Measurements from ENCODE around the gene TRMT61B. TPM values are rescaled to one million over a fixed set of nuclear protein-coding genes. Genes with fewer than 3 reads are reported as not detected.

The TRMT61B gene
- total RNA-seq, 2 experiments from 2014 or later = 18.9 to 20.6 TPM

DNA sequence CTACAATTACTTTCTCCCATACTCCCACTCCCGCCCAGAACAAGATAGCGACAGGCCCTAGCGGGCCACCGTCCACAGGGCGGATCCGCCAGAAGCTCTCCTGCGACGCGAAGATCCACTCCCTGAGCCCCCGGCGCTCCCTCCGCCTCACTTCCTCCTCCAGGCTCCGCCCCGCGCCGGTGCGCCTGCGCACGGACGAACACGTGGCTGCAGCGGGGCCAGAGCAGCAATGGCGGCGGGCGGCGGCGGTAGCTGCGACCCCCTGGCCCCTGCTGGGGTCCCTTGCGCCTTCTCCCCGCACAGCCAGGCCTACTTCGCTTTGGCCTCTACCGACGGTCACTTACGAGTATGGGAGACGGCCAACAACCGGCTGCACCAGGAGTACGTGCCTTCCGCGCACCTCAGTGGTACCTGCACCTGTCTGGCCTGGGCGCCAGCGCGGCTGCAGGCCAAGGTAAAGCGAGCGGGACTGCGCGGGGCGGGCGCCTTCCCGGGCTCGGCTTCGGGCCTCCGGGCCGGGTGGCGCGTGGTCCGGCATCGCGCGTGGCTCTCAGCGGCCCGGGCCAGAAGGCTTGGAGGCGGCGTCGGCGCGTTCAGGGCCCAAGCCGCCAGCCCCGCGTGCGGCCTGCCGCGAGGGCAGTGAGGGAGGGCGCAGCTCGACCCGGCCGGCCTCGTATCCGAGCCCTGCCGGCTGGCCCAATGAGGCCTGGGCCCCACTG lies 24.5 kb upstream of the TRMT61B start, which contains the start of gene WDR43:
Gene WDR43, plus strand, starts transcription at position 198 of the 719 bp plus-strand sequence. Its CDS starts 32 bp downstream, at position 230.
- H3K27ac Mint-ChIP-seq = peak within 1 kb of the TSS; percentile 97
- peak within 1 kb of the TSS; percentile 98 for H3K4me3 Mint-ChIP-seq
- peak; percentile 99 for DNase-seq
- peaks cover 28% of the 10 kb centered on the region for H3K4me1 Mint-ChIP-seq
- peaks cover 30% of the 10 kb centered on the region for H3K36me3 Mint-ChIP-seq
- no peaks in the 10 kb centered on the region for H3K27me3 Mint-ChIP-seq
- no peaks in the 10 kb centered on the region for H3K9me3 Mint-ChIP-seq

DNA sequence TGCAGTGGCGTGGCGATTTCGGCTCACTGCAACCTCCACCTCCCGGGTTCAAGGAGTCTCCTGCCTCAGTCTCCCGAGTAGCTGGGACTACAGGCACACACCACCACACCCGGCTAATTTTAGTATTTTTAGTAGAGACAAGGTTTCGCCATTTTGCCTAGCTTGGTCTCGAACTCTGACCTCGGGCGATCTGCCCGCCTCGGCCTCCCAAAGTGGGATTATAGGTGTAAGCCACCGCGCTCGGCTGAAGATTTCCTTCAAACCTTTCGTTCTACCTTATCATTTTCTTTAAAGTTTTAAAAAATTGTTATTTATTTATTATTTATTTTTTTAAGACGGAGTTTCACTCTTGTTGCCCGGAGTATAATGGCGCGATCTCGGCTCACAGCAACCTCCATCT lies 23.4 kb upstream of the TRMT61B start:
- Mint-ChIP-seq H3K27ac (no peak overlapping the region), H3K4me1 (peaks cover 19% of the 10 kb centered on the region), H3K9me3 (no peaks in the 10 kb centered on the region), H3K4me3 (peak overlapping the region; percentile 19), H3K27me3 (no peaks in the 10 kb centered on the region), H3K36me3 (peaks cover 27% of the 10 kb centered on the region)
- DNase-seq = no peak

DNA sequence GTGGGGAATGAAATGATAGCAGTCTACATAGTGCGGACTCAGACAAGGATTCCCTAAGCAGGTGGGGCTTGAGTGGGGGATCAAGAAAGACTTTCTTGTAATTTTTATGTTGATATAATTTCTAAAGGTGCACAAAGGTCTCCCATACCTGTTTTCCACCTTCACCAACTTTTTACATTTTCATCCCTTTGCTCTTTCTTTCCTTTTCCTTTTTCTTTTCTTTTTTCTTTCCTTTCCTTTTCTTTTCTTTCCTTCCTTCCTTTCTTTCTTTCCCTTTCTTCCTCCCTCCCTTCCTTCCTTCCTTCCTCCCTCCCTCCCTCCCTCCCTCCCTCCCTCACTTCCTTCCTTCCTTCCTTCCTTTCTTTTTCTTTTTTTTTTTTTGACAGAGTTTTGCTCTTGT lies 10.1 kb upstream of the TRMT61B start:
- H3K36me3 Mint-ChIP-seq = no peaks in the 10 kb centered on the region
- H3K9me3 Mint-ChIP-seq = no peaks in the 10 kb centered on the region
- no peak overlapping the region for H3K4me3 Mint-ChIP-seq
- DNase-seq = no peak
- H3K27me3 Mint-ChIP-seq = peaks cover 28% of the 10 kb centered on the region
- no peak overlapping the region for H3K27ac Mint-ChIP-seq
- H3K4me1 Mint-ChIP-seq = no peaks in the 10 kb centered on the region

DNA sequence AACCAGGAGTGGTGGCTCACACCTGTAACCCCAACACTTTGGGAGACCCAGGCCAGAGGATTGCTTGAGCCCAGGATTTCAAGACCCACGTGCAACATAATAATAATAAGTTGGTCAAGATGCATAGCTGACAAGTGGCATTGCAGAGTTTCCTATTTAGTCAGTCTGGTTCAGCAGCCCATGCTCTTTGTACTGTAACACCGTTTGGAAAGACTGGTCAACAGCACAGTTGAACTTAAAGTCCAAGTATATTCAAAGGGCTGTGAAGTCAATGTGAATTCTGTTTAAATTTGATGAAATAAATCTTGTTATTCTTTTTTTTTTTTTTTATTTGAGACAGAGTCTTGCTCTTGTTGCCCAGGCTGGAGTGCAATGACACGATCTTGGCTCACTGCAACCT lies 1.5 kb upstream of the TRMT61B start:
- DNase-seq = no peak
- peaks cover 13% of the 10 kb centered on the region for H3K36me3 Mint-ChIP-seq
- peaks cover 17% of the 10 kb centered on the region for H3K27me3 Mint-ChIP-seq
- peaks cover 21% of the 10 kb centered on the region for H3K4me1 Mint-ChIP-seq
- no peaks in the 10 kb centered on the region for H3K9me3 Mint-ChIP-seq
- H3K4me3 Mint-ChIP-seq = no peak overlapping the region
- H3K27ac Mint-ChIP-seq = no peak overlapping the region

DNA sequence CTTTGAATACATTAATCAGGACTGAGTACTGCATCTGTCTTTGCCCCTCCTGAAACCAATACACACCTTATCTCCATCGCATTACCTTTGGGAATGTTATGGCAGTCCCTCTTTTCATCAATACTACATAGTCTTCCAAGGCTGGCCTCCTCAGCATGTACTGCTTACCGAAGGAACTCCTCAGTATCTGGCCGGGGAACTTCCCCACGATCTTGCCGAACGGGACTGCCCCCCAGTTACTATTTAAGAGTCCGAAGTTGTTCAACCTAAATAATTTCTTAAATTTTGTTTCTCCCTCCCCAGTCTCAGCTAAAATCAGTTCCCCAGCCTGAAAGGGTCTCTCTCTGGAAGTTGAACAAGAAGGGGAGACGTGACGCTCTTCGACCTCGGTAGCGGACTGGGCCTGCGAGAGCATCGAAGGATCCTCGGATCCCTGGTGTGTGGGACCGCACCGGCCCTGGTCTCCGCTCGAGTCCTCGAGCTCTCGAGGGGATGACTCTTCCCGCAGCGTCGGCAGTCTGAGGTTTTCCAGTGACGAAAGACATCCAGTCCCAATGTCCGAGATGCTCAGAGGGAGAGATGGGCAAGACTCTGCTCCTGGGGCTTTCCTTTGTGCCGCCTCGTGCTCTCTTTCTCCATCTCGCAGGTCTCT lies 489 bp downstream of the TRMT61B start:
- peaks cover 15% of the 10 kb centered on the region for H3K36me3 Mint-ChIP-seq
- DNase-seq = no peak
- peaks cover 2% of the 10 kb centered on the region for H3K27me3 Mint-ChIP-seq
- peak overlapping the region; percentile 97 for H3K27ac Mint-ChIP-seq
- peak overlapping the region; percentile 95 for H3K4me3 Mint-ChIP-seq
- peaks cover 32% of the 10 kb centered on the region for H3K4me1 Mint-ChIP-seq
- no peaks in the 10 kb centered on the region for H3K9me3 Mint-ChIP-seq

DNA sequence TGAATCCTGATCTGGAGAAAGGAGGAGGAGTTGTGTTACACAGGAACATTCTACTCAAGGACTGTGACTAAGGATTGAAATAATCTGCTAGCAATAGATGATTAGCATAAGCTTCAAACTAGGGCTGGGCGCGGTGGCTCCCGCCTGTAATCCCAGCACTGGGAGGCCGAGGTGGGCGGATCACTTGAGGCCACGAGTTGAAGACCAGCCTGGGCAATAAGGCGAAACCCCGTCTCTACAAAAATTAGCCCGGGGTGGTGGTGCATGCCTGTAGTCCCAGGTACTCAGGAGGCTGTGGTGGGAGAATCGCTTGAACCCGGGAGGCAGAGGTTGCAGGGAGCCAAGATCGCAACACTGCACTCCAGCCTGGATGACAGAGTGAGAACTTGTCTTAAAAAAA lies 1.5 kb downstream of the TRMT61B start:
- DNase-seq = no peak
- Mint-ChIP-seq H3K4me1 (peaks cover 39% of the 10 kb centered on the region), H3K27ac (no peak overlapping the region), H3K9me3 (no peaks in the 10 kb centered on the region), H3K27me3 (no peaks in the 10 kb centered on the region), H3K36me3 (peaks cover 15% of the 10 kb centered on the region), H3K4me3 (peak overlapping the region; percentile 71)

DNA sequence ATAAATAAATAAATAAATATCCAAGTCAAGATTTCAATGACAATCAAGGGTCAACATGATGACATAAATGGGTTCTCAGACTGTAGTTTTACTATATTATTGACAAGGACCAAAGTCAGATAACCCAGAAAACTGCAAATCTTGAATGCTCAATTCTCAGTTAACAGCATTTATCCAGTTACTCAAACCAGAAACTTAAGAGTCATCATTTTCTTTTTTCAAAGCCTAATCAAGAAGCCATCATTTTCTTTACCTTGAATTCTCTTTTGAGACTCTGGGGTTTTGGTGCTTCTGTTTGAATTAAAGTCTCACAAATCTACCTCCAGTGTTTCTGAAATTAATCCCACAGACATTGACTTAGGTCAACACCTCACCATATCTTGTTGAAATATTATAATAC lies 14.1 kb downstream of the TRMT61B start:
- H3K36me3 Mint-ChIP-seq = peaks cover 20% of the 10 kb centered on the region
- no peak overlapping the region for H3K27ac Mint-ChIP-seq
- no peaks in the 10 kb centered on the region for H3K4me1 Mint-ChIP-seq
- no peak for DNase-seq
- no peaks in the 10 kb centered on the region for H3K27me3 Mint-ChIP-seq
- H3K9me3 Mint-ChIP-seq = no peaks in the 10 kb centered on the region
- H3K4me3 Mint-ChIP-seq = no peak overlapping the region

DNA sequence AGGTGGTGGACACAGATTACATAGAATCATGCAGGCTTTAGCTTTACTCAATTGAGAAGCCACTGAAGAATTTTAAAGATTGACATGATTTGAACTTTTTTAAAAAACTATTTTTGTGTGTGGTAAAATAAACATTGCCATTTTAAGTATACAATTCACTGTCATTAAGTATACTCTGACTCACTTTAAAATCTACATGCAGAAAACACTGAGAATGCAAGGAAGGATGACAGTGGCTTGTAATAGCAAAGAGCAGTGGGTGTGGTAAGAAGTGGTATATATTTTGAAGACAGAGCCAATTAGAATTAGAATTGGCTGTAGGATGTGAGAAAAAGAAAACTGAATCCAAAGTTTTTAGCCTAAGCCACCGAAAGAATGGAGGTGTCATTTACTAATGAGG lies 14.9 kb downstream of the TRMT61B start:
- Mint-ChIP-seq H3K4me3 (no peak overlapping the region), H3K27ac (no peak overlapping the region)

DNA sequence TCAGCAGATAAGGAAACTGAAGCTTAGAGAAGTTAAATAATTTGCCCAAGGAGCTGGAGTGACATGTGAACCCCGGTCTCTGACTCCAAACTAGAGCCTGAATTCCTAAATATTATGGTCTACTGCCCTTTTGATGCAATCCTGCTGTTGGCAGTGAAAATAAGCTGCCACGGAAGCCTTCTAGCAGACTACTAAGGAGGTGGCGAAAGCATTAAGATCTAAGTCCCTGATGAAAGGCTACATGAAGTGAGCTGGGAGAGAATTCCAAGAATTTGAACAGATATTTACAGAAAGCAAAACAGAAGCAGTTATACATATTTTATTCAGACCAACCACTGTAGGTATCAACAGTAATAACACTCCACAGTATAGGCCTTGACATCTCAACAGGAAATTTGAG lies 28.1 kb downstream of the TRMT61B start:
- Mint-ChIP-seq H3K27me3 (no peaks in the 10 kb centered on the region), H3K4me3 (no peak overlapping the region), H3K36me3 (peaks cover 4% of the 10 kb centered on the region), H3K4me1 (no peaks in the 10 kb centered on the region), H3K9me3 (no peaks in the 10 kb centered on the region), H3K27ac (no peak overlapping the region)
- no peak for DNase-seq

More for the DNA sequence above, 14.9 kb downstream of the TRMT61B start:
- Mint-ChIP-seq H3K27me3 (no peaks in the 10 kb centered on the region), H3K4me1 (no peaks in the 10 kb centered on the region), H3K9me3 (no peaks in the 10 kb centered on the region), H3K36me3 (peaks cover 13% of the 10 kb centered on the region)
- DNase-seq = no peak

DNA sequence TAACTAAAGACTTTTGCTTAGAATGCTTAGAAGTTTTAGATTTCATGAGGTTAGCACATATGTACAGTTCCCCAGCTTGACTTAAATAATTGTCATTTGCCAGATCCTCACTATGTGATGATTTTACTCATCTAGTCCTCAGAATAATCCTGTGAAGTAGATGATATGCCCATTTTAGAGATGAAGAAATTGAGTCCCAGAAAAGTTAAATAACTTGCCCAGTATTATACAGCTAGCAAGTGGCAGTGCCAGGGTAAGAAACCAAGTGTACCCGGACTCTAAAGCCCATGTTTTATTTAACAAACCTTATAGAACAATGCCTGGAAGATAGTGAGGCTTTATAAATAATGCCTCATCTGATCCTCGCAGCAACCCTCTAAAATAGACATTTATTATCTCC lies 31.1 kb downstream of the TRMT61B start:
- Mint-ChIP-seq H3K4me1 (no peaks in the 10 kb centered on the region), H3K36me3 (no peaks in the 10 kb centered on the region), H3K4me3 (no peak overlapping the region), H3K27ac (no peak overlapping the region), H3K27me3 (no peaks in the 10 kb centered on the region), H3K9me3 (no peaks in the 10 kb centered on the region)
- no peak for DNase-seq

DNA sequence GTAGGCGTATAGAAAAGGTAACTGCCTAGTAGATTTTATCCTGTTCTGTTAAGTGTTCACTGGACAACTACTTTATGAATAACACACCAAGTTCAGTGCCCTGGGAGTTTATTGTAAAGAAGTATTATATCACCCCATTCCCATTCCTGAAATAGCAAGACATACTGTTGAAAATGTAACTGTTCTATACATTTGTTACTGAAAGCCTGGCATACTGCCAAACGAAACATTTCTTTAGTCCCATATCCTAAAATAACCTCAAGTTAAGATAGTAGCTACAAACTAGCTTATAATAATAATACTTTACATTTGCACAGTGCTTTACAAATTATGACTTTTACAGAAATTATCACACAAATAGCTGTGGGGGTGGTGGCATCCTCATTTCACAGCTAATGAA lies 34.3 kb downstream of the TRMT61B start:
- H3K36me3 Mint-ChIP-seq = no peaks in the 10 kb centered on the region
- H3K4me1 Mint-ChIP-seq = no peaks in the 10 kb centered on the region
- no peaks in the 10 kb centered on the region for H3K9me3 Mint-ChIP-seq
- H3K4me3 Mint-ChIP-seq = no peak overlapping the region
- DNase-seq = no peak
- no peak overlapping the region for H3K27ac Mint-ChIP-seq
- H3K27me3 Mint-ChIP-seq = no peaks in the 10 kb centered on the region

DNA sequence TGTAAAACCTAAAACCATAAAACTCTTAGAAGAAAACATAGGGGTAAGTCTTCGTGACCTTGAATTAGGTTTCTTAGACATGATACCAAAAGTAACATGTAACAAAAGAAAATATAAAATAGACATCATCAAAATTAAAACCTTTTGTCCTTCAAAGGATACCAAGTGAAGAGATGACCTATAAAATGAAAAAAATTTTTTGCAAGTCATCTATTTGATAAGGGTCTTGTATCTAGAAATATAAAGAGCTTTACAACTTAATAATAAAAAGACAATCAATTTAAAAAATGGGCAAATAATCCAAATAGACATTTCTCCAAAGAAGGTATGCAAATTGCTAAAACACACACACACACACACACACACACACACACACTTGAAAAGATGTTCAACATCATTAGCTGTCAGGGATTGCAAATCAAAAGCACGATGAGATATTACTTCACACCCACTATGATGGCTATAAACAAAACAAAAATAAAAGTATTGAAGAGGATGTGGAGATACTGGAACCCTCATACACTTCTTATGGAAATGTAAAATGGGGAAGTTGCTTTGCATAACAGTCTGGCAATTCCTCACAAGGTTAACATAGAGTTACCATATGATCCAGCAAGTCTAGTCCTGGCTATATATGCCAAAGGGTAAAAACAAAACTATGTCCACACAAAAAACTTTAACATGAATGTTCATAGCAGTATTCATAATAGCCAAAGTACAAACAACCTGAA lies 36.2 kb downstream of the TRMT61B start:
- DNase-seq = no peak
- no peaks in the 10 kb centered on the region for H3K4me1 Mint-ChIP-seq
- H3K27me3 Mint-ChIP-seq = no peaks in the 10 kb centered on the region
- no peak overlapping the region for H3K27ac Mint-ChIP-seq
- H3K4me3 Mint-ChIP-seq = no peak overlapping the region
- H3K9me3 Mint-ChIP-seq = no peaks in the 10 kb centered on the region
- H3K36me3 Mint-ChIP-seq = no peaks in the 10 kb centered on the region

DNA sequence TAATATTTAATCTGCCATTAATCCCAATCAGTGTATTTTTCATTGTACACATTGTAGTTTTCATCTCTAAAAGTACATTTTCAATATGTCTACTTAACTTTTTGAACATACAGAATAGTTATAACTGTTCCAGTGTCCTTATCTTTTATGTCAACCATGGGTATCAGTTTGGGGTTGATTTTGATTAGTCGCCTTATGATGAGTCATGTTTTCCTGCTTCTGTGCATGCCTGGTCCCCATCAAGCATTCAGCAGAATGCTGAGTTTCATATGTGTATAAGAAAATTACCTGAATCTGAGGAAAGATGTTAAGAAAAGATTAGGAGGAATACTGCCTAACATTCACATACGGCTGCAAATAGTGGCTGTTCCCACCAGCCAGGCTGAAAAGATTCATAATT lies 41.7 kb downstream of the TRMT61B start:
- H3K4me1 Mint-ChIP-seq = peaks cover 7% of the 10 kb centered on the region
- no peaks in the 10 kb centered on the region for H3K27me3 Mint-ChIP-seq
- no peaks in the 10 kb centered on the region for H3K9me3 Mint-ChIP-seq
- peak overlapping the region; percentile 22 for H3K27ac Mint-ChIP-seq
- no peaks in the 10 kb centered on the region for H3K36me3 Mint-ChIP-seq
- H3K4me3 Mint-ChIP-seq = no peak overlapping the region
- DNase-seq = no peak

DNA sequence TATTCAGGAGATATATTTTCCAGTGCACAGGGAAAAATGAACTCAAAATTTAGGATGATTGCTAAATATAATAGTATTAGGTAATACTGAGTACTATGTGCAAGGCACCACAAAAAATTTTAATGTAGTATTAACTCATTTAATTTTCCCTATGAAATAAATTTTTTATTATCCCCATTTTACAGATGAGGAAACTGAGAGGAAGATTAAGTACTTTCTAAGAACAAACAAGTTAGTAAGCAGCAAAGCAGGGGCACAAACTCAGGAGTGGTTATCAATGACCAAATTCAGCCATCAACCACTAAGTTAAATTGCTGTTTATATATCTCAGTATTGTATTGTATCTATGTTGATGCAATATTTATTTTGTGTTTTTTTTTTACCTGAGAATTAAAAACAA lies 45.2 kb downstream of the TRMT61B start:
- no peak for DNase-seq
- Mint-ChIP-seq H3K36me3 (no peaks in the 10 kb centered on the region), H3K27ac (no peak overlapping the region), H3K4me1 (peaks cover 9% of the 10 kb centered on the region), H3K4me3 (no peak overlapping the region), H3K9me3 (no peaks in the 10 kb centered on the region), H3K27me3 (no peaks in the 10 kb centered on the region)

DNA sequence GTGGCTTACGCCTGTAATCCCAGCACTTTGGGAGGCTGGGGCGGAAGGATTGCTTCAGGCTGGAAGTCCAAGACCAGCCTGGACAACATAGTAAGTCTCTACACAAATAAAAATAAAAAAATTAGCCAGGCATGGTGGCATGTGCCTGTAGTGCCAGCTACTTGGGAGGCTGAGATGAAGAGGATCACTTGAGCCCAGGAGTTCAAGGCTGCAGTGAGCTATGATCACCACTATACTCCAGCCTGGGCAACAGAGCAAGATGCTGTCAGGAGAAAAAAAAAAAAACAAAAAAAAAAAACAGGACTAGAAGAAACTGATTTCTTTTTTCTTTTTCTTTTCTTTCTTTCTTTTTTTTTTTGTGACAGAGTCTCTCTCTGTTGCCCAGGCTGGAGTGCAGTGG lies 45.9 kb downstream of the TRMT61B start:
- H3K27me3 Mint-ChIP-seq = no peaks in the 10 kb centered on the region
- no peak overlapping the region for H3K27ac Mint-ChIP-seq
- no peak for DNase-seq
- peaks cover 9% of the 10 kb centered on the region for H3K4me1 Mint-ChIP-seq
- H3K4me3 Mint-ChIP-seq = no peak overlapping the region
- H3K9me3 Mint-ChIP-seq = no peaks in the 10 kb centered on the region
- no peaks in the 10 kb centered on the region for H3K36me3 Mint-ChIP-seq
